Measurements from ENCODE around the gene RNF217. TPM values are rescaled to one million over a fixed set of nuclear protein-coding genes. Genes with fewer than 3 reads are reported as not detected.

The RNF217 gene
- total and polyA plus RNA-seq, 2 of the 8 experiments (the other 6 are each of a cell fraction or from before 2014, with no cell fraction given) = 2.0 to 8.9 TPM

DNA sequence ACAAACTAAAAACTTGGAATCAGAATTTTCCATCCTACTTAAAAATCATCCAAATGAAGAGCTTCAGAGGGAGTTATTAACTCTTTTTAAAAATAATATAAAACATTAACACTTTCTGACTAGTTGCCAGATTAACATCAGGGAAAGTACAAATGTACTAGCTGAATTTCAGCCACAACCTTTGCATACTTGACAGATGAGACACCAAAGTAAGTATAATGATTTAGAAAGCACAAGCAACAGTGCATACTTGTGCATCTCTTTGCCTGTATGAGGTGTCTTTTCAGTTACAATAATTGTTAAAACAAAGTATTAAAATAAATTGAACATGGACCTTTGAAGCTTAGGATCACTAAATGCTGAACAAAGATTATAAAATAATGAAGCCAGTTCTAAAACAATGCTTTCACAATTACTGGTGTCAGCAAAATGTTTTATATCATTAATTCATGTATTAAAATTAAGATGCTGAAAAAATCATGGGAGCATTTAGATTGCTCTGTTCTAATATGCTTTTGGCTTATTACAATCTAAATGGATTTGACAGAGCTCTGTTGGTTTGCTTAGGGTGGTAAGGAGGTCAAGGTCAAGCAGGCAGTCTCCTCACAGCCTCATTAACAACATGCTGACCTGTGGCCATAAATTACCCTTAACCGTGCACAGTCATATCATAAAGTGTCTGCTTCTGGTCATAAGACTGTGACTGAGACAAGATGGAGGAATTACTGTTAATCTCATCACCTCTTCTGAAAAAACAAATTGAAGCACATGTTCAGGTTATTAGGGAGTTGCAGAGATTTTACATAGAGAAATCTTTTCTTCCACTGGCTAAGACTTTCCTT lies 15.1 kb downstream of the RNF217 start:
- no peaks in the 10 kb centered on the region for H3K9me3 ChIP-seq (ENCODE audit: insufficient read depth in 2 of 2, low read depth in 1 of 2, low read length in 1 of 2)
- H3K4me2 ChIP-seq (ENCODE audit: insufficient read depth in 1 of 2, low read depth in 2 of 2, low read length in 2 of 2) = no peak overlapping the region
- no peak overlapping the region for H3K27ac ChIP-seq (ENCODE audit: low read depth, low read length)
- no peak overlapping the region for H4K91ac ChIP-seq (replicated peaks; ENCODE audit: insufficient read length, low read length)
- no peak overlapping the region for H3K18ac ChIP-seq (ENCODE audit: extremely low read depth, low read length)
- FAIRE-seq = no peak
- no peak for DNase-seq (ENCODE audit: low read depth in 1 of 2, low spot score in 2 of 2)
- H3K4me3 ChIP-seq (ENCODE audit: extremely low read depth in 1 of 4, insufficient read depth in 2 of 4, low read depth in 3 of 4, low read length in 4 of 4) = no peak overlapping the region
- H3K36me3 ChIP-seq (ENCODE audit: control insufficient read depth in 2 of 4, insufficient read depth in 4 of 4, low read length in 3 of 4) = peaks cover 0 to 4% (median 0%) of the 10 kb centered on the region in 4 experiments; a peak in 1 of 8 replicates
- H3K79me2 ChIP-seq (ENCODE audit: control insufficient read depth in 1 of 2, insufficient read depth in 2 of 2, low read length in 2 of 2) = no peaks in the 10 kb centered on the region
- H3K4ac ChIP-seq (replicated peaks; ENCODE audit: insufficient read length, low read depth, low read length) = no peak overlapping the region
- no peak overlapping the region for H3K56ac ChIP-seq (replicated peaks; ENCODE audit: insufficient read length, low read depth, low read length)
- CTCF ChIA-PET (ENCODE audit: partially characterized antibody) = interaction anchor here (1.3 to 2.3 kb wide), 3 partner anchors 8 to 14 kb away, joined by 3 to 7 read pairs (median 5); no protein-coding TSS in a partner anchor
- no peak overlapping the region for H2BK20ac ChIP-seq (ENCODE audit: low read length)
- H3K27me3 ChIP-seq (replicated peaks in 1 of 4; ENCODE audit: control insufficient read depth in 3 of 4, extremely low read depth in 1 of 4, insufficient read depth in 3 of 4, low read length in 3 of 4) = no peaks in the 10 kb centered on the region; a peak in 1 of 7 replicates
- H3K4me1 ChIP-seq (replicated peaks in 1 of 4; ENCODE audit: control insufficient read depth in 3 of 4, insufficient read depth in 4 of 4, low read length in 3 of 4) = peaks cover 0 to 6% (median 3%) of the 10 kb centered on the region in 4 experiments; a peak in 3 of 7 replicates
- POLR2A ChIA-PET (ENCODE audit: partially characterized antibody) = no interaction called here
- H3K23me2 ChIP-seq (ENCODE audit: low read depth, low read length) = 0 out of 2 replicates have a peak, but pooled peaks cover 2% of the 10 kb centered on the region
- H4K5ac ChIP-seq (ENCODE audit: insufficient read length, low read depth, low read length) = no peak overlapping the region
- no peak overlapping the region for H2BK15ac ChIP-seq (ENCODE audit: low read length)
- no peak overlapping the region for H2AK5ac ChIP-seq (ENCODE audit: low read depth, low read length)
- 92% methylated on average over 1 of the region's 1 CpG; no CpG with 5 or more reads in 1 of the 2 experiments for WGBS, 2 experiments (ENCODE audit: extremely low coverage in 1 of 2, insufficient coverage in 1 of 2, insufficient read length in 1 of 2, insufficient replicate concordance in 2 of 2, low coverage in 1 of 2, low lambda C conversion rate in 2 of 2, missing lambda C conversion rate in 1 of 2)
- no peak overlapping the region for H2BK12ac ChIP-seq (ENCODE audit: low read depth, low read length)
- no peak overlapping the region for H2AFZ ChIP-seq (ENCODE audit: low read length)
- H4K20me1 ChIP-seq (replicated peaks in 1 of 2; ENCODE audit: control insufficient read depth in 1 of 2, insufficient read depth in 2 of 2, low read length in 2 of 2) = no peaks in the 10 kb centered on the region
- H3K9ac ChIP-seq (replicated peaks in 1 of 4; ENCODE audit: extremely low read depth in 1 of 4, low read depth in 3 of 4, low read length in 3 of 4) = no peak overlapping the region
- no peak overlapping the region for H3K14ac ChIP-seq (ENCODE audit: insufficient read length)
- H3K79me1 ChIP-seq (ENCODE audit: low read depth, low read length) = no peaks in the 10 kb centered on the region
- H4K8ac ChIP-seq (ENCODE audit: extremely low read depth, insufficient read depth, low read length) = no peak overlapping the region
- no peak overlapping the region for H2BK120ac ChIP-seq (replicated peaks; ENCODE audit: low read depth, low read length)
- no peak overlapping the region for H3K23ac ChIP-seq (ENCODE audit: insufficient read length)
- no peak overlapping the region for H2BK5ac ChIP-seq (ENCODE audit: low read depth, low read length)
- TF ChIP-seq NRF1 (IDR thresholded peaks at IDR 0.05; ENCODE audit: low read depth, low read length) (no peak), SRF (IDR thresholded peaks at IDR 0.05; ENCODE audit: low read depth, low read length) (no peak), FOSL1 (IDR thresholded peaks at IDR 0.05; ENCODE audit: insufficient read depth, low read depth, low read length) (no peak), SIRT6 (IDR thresholded peaks at IDR 0.05; ENCODE audit: low read length) (no peak), YY1 (IDR thresholded peaks at IDR 0.05; ENCODE audit: low read depth, low read length) (no peak), EZH2 (IDR thresholded peaks at IDR 0.05; ENCODE audit: low read depth, low read length, severe bottlenecking) (no peak), PHF8 (conservative IDR thresholded peaks at IDR 0.05; ENCODE audit: low read depth, low read length) (no peak), USF2 (IDR thresholded peaks at IDR 0.05; ENCODE audit: low read length) (no peak), JUND (IDR thresholded peaks at IDR 0.05; ENCODE audit: low read length) (no peak), RFX5 (IDR thresholded peaks at IDR 0.05; ENCODE audit: borderline replicate concordance, low read depth, low read length) (no peak)
- TF ChIP-seq, protein P1, sequence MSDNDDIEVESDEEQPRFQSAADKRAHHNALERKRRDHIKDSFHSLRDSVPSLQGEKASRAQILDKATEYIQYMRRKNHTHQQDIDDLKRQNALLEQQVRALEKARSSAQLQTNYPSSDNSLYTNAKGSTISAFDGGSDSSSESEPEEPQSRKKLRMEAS (IDR thresholded peaks at IDR 0.05) = no peak

Measured in H1 (cell line).